ENCODE data around the gene PABPN1L. TPM values are rescaled to one million over a fixed set of nuclear protein-coding genes. Genes with fewer than 3 reads are reported as not detected.

PABPN1L gene
- total and polyA plus RNA-seq, 2 experiments from 2014 or later = not detected

DNA sequence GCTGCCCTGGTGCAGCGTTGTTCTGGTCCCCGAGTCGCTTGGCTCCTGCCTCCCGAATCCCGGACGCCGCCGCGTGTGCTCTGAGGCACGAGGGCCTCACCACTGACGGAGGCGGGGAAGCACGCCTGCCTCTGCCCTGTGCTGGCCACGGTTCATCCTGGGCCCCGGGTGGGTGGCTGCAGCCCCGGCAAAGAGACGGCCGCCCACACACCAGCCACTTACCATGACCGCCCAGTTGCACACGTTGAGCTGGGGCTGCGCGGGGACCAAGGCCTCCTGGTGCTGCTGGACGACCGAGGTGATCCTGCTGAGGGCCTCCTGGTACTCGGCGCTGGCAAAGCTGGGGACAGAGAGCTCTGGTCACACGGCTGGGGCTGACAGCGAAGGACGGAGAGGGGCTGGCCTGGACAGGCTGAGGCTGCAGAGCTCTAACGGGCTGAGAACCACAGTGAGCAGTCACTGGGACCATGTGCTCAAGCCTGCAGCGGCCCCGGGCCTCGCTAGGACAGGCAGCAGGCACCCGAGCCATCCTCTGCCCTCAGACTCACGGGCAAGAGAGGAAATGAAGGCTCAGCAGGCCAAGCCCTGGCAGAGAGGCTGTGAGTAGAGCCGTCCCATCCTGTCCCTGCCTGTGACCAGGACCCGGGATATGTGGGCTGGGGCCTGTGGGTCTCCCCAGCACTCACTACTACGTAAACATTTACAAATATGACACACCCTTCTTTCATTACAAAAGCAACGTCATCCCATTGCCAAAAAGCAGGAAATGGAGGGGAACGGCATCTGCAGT, 48.5 kb downstream of the PABPN1L start:
- Histone ChIP-seq H4K20me1 (replicated peaks; ENCODE audit: insufficient read depth) (no peaks in the 10 kb centered on the region), H3K4me2 (no peak overlapping the region), H2AFZ (no peak overlapping the region), H3K36me3 (ENCODE audit: insufficient read depth) (no peaks in the 10 kb centered on the region), H3K4me3 (no peak overlapping the region), H3K4me1 (ENCODE audit: insufficient read depth) (no peaks in the 10 kb centered on the region), H3K9me2 (ENCODE audit: insufficient read depth) (no peaks in the 10 kb centered on the region), H3K27ac (ENCODE audit: low read depth) (no peak overlapping the region), H3F3A (replicated peaks; ENCODE audit: low read depth) (0 out of 2 replicates have a peak, but pooled peaks cover under 1% of the 10 kb centered on the region), H3K27me3 (ENCODE audit: insufficient read depth) (no peaks in the 10 kb centered on the region), H3K79me2 (replicated peaks; ENCODE audit: insufficient read depth) (no peaks in the 10 kb centered on the region)
- Mint-ChIP-seq H3K36me3 (ENCODE audit: low read depth) (peaks cover under 1% of the 10 kb centered on the region; the same call in 1 of the 3 replicates), H3K4me1 (peaks cover 9% of the 10 kb centered on the region; the same call in 1 of the 3 replicates), H3K27ac (no peak overlapping the region), H3K9me3 (no peaks in the 10 kb centered on the region), H3K4me3 (no peak overlapping the region), H3K27me3 (ENCODE audit: insufficient read depth, low read depth, poor library complexity) (peaks cover 8% of the 10 kb centered on the region)
- no peak for DNase-seq (ENCODE audit: low spot score)
- ATAC-seq = no peak
- no peak for TF ChIP-seq JUNB (IDR thresholded peaks at IDR 0.05; ENCODE audit: unreplicated experiment)
- TF ChIP-seq, protein P1, sequence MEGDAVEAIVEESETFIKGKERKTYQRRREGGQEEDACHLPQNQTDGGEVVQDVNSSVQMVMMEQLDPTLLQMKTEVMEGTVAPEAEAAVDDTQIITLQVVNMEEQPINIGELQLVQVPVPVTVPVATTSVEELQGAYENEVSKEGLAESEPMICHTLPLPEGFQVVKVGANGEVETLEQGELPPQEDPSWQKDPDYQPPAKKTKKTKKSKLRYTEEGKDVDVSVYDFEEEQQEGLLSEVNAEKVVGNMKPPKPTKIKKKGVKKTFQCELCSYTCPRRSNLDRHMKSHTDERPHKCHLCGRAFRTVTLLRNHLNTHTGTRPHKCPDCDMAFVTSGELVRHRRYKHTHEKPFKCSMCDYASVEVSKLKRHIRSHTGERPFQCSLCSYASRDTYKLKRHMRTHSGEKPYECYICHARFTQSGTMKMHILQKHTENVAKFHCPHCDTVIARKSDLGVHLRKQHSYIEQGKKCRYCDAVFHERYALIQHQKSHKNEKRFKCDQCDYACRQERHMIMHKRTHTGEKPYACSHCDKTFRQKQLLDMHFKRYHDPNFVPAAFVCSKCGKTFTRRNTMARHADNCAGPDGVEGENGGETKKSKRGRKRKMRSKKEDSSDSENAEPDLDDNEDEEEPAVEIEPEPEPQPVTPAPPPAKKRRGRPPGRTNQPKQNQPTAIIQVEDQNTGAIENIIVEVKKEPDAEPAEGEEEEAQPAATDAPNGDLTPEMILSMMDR (conservative IDR thresholded peaks at IDR 0.05; ENCODE audit: low read depth in 2 of 2) = no peak
- TF ChIP-seq EZH2phosphoT487 (IDR thresholded peaks at IDR 0.05; ENCODE audit: unreplicated experiment) = no peak
- no peak for TF ChIP-seq POLR2AphosphoS5 (IDR thresholded peaks at IDR 0.05; ENCODE audit: low read depth)
- no peak for TF ChIP-seq ZNF331 (CRISPR knock-in tag; IDR thresholded peaks at IDR 0.05; ENCODE audit: low read depth)
- TF ChIP-seq NANOG (IDR thresholded peaks at IDR 0.05; ENCODE audit: borderline replicate concordance) = no peak
- no peak for TF ChIP-seq CREB1 (CRISPR knock-in tag; IDR thresholded peaks at IDR 0.05; ENCODE audit: low read depth)

DNA sequence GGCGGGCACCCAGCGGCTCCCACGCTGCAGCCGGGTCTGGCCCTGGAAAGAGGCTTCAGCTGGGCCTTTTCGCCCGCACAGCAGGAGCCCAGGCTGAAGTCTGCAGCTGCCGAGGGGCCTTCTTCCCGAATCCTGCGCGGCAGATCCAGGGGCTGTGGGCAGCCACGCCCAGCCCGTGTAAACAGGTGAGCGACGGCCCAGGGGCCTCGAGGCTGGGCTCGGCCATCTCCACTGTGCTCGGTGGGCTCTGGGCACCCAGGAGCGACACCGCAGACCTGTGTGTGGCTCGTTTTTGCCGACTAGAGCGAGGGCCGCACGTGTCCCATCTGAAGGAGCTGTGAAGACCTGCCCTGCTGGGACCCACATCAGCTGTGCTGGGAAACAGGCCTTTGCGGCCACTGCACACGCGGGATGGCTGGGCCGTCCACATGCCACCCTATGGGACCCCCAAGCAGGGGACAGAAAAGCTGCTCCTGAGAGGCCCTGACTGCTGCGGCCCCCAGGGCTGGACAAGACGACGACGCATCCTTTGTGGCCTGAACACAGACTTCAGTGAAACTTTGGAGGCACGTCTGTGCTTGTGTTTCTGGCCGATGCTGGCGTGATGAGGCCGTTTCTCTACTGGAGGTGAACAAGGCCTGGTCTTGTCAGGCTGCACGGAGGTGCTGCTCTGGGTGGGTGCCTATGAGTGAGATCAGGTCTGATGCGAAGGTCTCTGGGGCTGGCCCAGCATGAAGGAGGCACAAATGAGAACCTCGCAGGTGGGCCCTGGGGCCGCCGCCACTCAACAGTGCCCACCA, 49.5 kb downstream of the PABPN1L start:
- no peak for DNase-seq (ENCODE audit: low spot score)
- H3K27me3 Mint-ChIP-seq (ENCODE audit: insufficient read depth, low read depth, poor library complexity) = peaks cover 9% of the 10 kb centered on the region
- Histone ChIP-seq H3K4me2 (no peak overlapping the region), H3K9me2 (ENCODE audit: insufficient read depth) (no peaks in the 10 kb centered on the region), H3K4me1 (ENCODE audit: insufficient read depth) (no peaks in the 10 kb centered on the region), H3K27ac (ENCODE audit: low read depth) (no peak overlapping the region), H3K79me2 (replicated peaks; ENCODE audit: insufficient read depth) (no peaks in the 10 kb centered on the region), H3F3A (replicated peaks; ENCODE audit: low read depth) (0 out of 2 replicates have a peak, but pooled peaks cover 2% of the 10 kb centered on the region), H3K36me3 (ENCODE audit: insufficient read depth) (no peaks in the 10 kb centered on the region), H2AFZ (no peak overlapping the region), H4K20me1 (replicated peaks; ENCODE audit: insufficient read depth) (no peaks in the 10 kb centered on the region), H3K4me3 (no peak overlapping the region), H3K27me3 (ENCODE audit: insufficient read depth) (no peaks in the 10 kb centered on the region)
- peaks cover 12% of the 10 kb centered on the region; the same call in 1 of the 3 replicates for H3K4me1 Mint-ChIP-seq
- no peaks in the 10 kb centered on the region for H3K36me3 Mint-ChIP-seq (ENCODE audit: low read depth)
- H3K27ac Mint-ChIP-seq = no peak overlapping the region
- no peak for TF ChIP-seq ZNF114 (CRISPR knock-in tag; IDR thresholded peaks at IDR 0.05)
- TF ChIP-seq ETS1 (IDR thresholded peaks at IDR 0.05) = no peak
- no peak for TF ChIP-seq NANOG (IDR thresholded peaks at IDR 0.05; ENCODE audit: borderline replicate concordance)
- no peak for TF ChIP-seq REST (IDR thresholded peaks at IDR 0.05; ENCODE audit: unreplicated experiment)
- H3K4me3 Mint-ChIP-seq = no peak overlapping the region
- H3K9me3 Mint-ChIP-seq = no peaks in the 10 kb centered on the region
- ATAC-seq = no peak

Measured in GM23338 (cell line).